A673 (cell line): ENCODE measurements around the gene LAMB2. TPM values are rescaled to one million over a fixed set of nuclear protein-coding genes. Genes with fewer than 3 reads are reported as not detected.
A peak's percentile ranks its signal among the peaks of the same experiment; 100 is the strongest.

Experiments used
- BruUV-seq: library from RNA; stranded (reverse); fragments of 400-500 nt; replicated peaks from 2 replicates; lab custom pipeline; 2021; lab: Mats Ljungman, UMichigan
- CTCF ChIA-PET: fragments of 300-600 bp; sonication (Branson Sonifier 250); formaldehyde crosslinking; loops from one replicate; lab custom pipeline; 2022; ENCODE audit warnings: antibody characterized with exemption; lab: Charles Lee
- POLR2A ChIA-PET: fragments of 300-600 bp; sonication (Branson Sonifier 250); formaldehyde crosslinking; loops from one replicate; lab custom pipeline; 2022; ENCODE audit warnings: antibody characterized with exemption; ENCODE audit not compliant: low non-redundant PET; lab: Charles Lee
- DNase-seq: peaks from one replicate; pipeline ENCODE4 v3.0.0-alpha.2; 2015; ENCODE audit warnings: low spot score
- H3K27ac ChIP-seq: fragments of 200-600 bp; sonication (generic); 2 replicates; pipeline ENCODE4 v1.5.1; 2016; ENCODE audit warnings: mixed run types, low read depth, mild to moderate bottlenecking, mixed read lengths, antibody characterized with exemption, low read length; ENCODE audit not compliant: poor library complexity, severe bottlenecking
- H3K27me3 ChIP-seq: fragments of 200-600 bp; sonication (generic); replicated peaks from 2 replicates; pipeline ENCODE4 v1.6.1; 2017; ENCODE audit warnings: mixed run types, low read depth, mild to moderate bottlenecking, mixed read lengths, antibody characterized with exemption, low read length; ENCODE audit not compliant: insufficient read depth, poor library complexity
- H3K36me3 ChIP-seq: fragments of 200-600 bp; sonication (generic); 2 replicates; pipeline ENCODE4 v1.6.1; 2016; ENCODE audit warnings: mixed run types, mild to moderate bottlenecking, mixed read lengths, antibody characterized with exemption, low read length; ENCODE audit not compliant: insufficient read depth, poor library complexity, severe bottlenecking
- H3K4me1 ChIP-seq: fragments of 200-600 bp; sonication (generic); 2 replicates; pipeline ENCODE4 v1.6.1; 2017; ENCODE audit warnings: mixed run types, mild to moderate bottlenecking, mixed read lengths, antibody characterized with exemption, low read length; ENCODE audit not compliant: insufficient read depth, poor library complexity, severe bottlenecking
- H3K4me3 ChIP-seq: fragments of 200-600 bp; sonication (generic); 2 replicates; pipeline ENCODE4 v1.5.1; 2016; ENCODE audit warnings: low read depth, mixed run types, mild to moderate bottlenecking, mixed read lengths, low read length; ENCODE audit not compliant: poor library complexity, severe bottlenecking
- H3K9me3 ChIP-seq: fragments of 200-600 bp; sonication (generic); 2 replicates; pipeline ENCODE4 v1.6.1; 2016; ENCODE audit warnings: mixed run types, low read depth, mild to moderate bottlenecking, mixed read lengths, antibody characterized with exemption, low read length; ENCODE audit not compliant: poor library complexity, severe bottlenecking
- CTCF ChIP-seq: fragments of 300-800, 200-600 bp; sonication (generic); conservative IDR thresholded peaks from 2 replicates; pipeline ENCODE4 v1.5.1; 2017; ENCODE audit warnings: low read depth, mild to moderate bottlenecking, antibody characterized with exemption, low read length, moderate library complexity, mixed read lengths
- EZH2 ChIP-seq: fragments of 200-600 bp; sonication (generic); IDR thresholded peaks from 2 replicates; pipeline ENCODE4 v1.6.1; 2017; ENCODE audit warnings: borderline replicate concordance, low read depth, mild to moderate bottlenecking, mixed read lengths, antibody characterized with exemption, low read length; ENCODE audit not compliant: poor library complexity, severe bottlenecking
- intact Hi-C: fragments of 100-400 bp; cut with micrococcal nuclease; formaldehyde crosslinking; loops from one replicate; pipeline ENCODE4 v1.10.0; 2022; ENCODE audit not compliant: unreplicated experiment
- total RNA-seq: library from RNA; stranded (reverse); gene quantifications from 2 replicates; pipeline ENCODE4 v1.2.3, GENCODE V29; 2021

The LAMB2 gene
- total RNA-seq, 1 experiment from 2014 or later, result 45.9 TPM

- H3K4me3 ChIP-seq, result no peak overlapping the region
- no peak overlapping the region for H3K27ac ChIP-seq
- H3K27me3 ChIP-seq, result no peaks in the 10 kb centered on the region
- no peaks in the 10 kb centered on the region for H3K9me3 ChIP-seq
- DNase-seq, result no peak
- no peak for TF ChIP-seq EZH2
- no peak for TF ChIP-seq CTCF
- intact Hi-C loops, result no loop called here
- no peaks in the 10 kb centered on the region for H3K4me1 ChIP-seq
- no TSS peak for BruUV-seq
- H3K36me3 ChIP-seq, result no peaks in the 10 kb centered on the region
- ChIA-PET POLR2A (no interaction called here), CTCF (no interaction called here)
These were observed 1.8 kb downstream of the LAMB2 start for GRCh38 chr3:49131040-49131439.

GRCh38 chr3:49124991-49125670, 7.7 kb downstream of the LAMB2 start:
- intact Hi-C loops, result no loop called here
- H3K36me3 ChIP-seq, result no peaks in the 10 kb centered on the region
- H3K4me3 ChIP-seq, result no peak overlapping the region
- POLR2A ChIA-PET, result no interaction called here
- CTCF ChIA-PET, result no interaction called here
- no peaks in the 10 kb centered on the region for H3K27me3 ChIP-seq
- no peak for TF ChIP-seq EZH2
- TF ChIP-seq CTCF, result peak; percentile 38
- no peak overlapping the region for H3K27ac ChIP-seq
- no peaks in the 10 kb centered on the region for H3K4me1 ChIP-seq
- DNase-seq, result no peak
- no peaks in the 10 kb centered on the region for H3K9me3 ChIP-seq
- no TSS peak for BruUV-seq

- ChIA-PET CTCF (no interaction called here), POLR2A (no interaction called here)
- Histone ChIP-seq H3K4me3 (no peak overlapping the region), H3K9me3 (no peaks in the 10 kb centered on the region), H3K27me3 (no peaks in the 10 kb centered on the region), H3K36me3 (no peaks in the 10 kb centered on the region), H3K27ac (no peak overlapping the region), H3K4me1 (no peaks in the 10 kb centered on the region)
- no peak for DNase-seq
- TF ChIP-seq CTCF (no peak), EZH2 (no peak)
- no TSS peak for BruUV-seq
- intact Hi-C loops, result no loop called here
These were observed 8.6 kb downstream of the LAMB2 start for GRCh38 chr3:49124203-49124602.
